ENCODE measurements around the gene ARHGEF2.
A peak's percentile ranks its signal among the peaks of the same experiment; 100 is the strongest.

ARHGEF2 gene

GRCh38 chr1:155978325-155978972 lies at the start of gene ARHGEF2:
Gene ARHGEF2, minus strand, starts transcription at chr1:155978547. Its CDS starts 120 bp downstream, at chr1:155978427.
- peak; percentile 77 to 86 for DNase-seq

- no peak for DNase-seq
These were observed 48.2 kb upstream of the ARHGEF2 start for GRCh38 chr1:156026588-156026987.

- no peak for DNase-seq
These were observed 47.5 kb upstream of the ARHGEF2 start for GRCh38 chr1:156025876-156026275.

- DNase-seq: no peak
These were observed 46.5 kb upstream of the ARHGEF2 start for GRCh38 chr1:156024801-156025200.

- no peak for DNase-seq
These were observed 43.6 kb upstream of the ARHGEF2 start for GRCh38 chr1:156021954-156022353.

GRCh38 chr1:156021093-156021428 lies 42.7 kb upstream of the ARHGEF2 start:
- no peak for DNase-seq

GRCh38 chr1:156020293-156021092 lies 42.1 kb upstream of the ARHGEF2 start, which contains the start of gene SSR2:
Gene SSR2, minus strand, starts transcription at chr1:156020951. Its CDS starts 784 bp downstream, at chr1:156020167.
- DNase-seq: peak; percentile 69 to 84

GRCh38 chr1:156019946-156020292 lies 41.6 kb upstream of the ARHGEF2 start:
- no peak for DNase-seq

GRCh38 chr1:156014829-156015228 lies 36.5 kb upstream of the ARHGEF2 start:
- DNase-seq: no peak

- DNase-seq: no peak
These were observed 33.9 kb upstream of the ARHGEF2 start for GRCh38 chr1:156012051-156012817.

- DNase-seq: no peak
These were observed 31.1 kb upstream of the ARHGEF2 start for GRCh38 chr1:156009404-156009803.

GRCh38 chr1:156006666-156007376 lies 28.5 kb upstream of the ARHGEF2 start:
- DNase-seq: no peak

GRCh38 chr1:156004843-156005584 lies 26.7 kb upstream of the ARHGEF2 start:
- DNase-seq: no peak

GRCh38 chr1:156003923-156004188 lies 25.5 kb upstream of the ARHGEF2 start:
- no peak for DNase-seq

GRCh38 chr1:156002188-156002911 lies 24.0 kb upstream of the ARHGEF2 start:
- DNase-seq: no peak

GRCh38 chr1:156001662-156002171 lies 23.4 kb upstream of the ARHGEF2 start:
- no peak for DNase-seq

GRCh38 chr1:156001021-156001661 lies 22.8 kb upstream of the ARHGEF2 start:
- DNase-seq: no peak

- DNase-seq: no peak
These were observed 21.6 kb upstream of the ARHGEF2 start for GRCh38 chr1:155999964-156000363.

- no peak for DNase-seq
These were observed 17.8 kb upstream of the ARHGEF2 start for GRCh38 chr1:155996166-155996565.

GRCh38 chr1:155993595-155993994 lies 15.2 kb upstream of the ARHGEF2 start:
- DNase-seq: no peak
